ENCODE measurements around the gene ARHGEF28.

The ARHGEF28 gene

DNA sequence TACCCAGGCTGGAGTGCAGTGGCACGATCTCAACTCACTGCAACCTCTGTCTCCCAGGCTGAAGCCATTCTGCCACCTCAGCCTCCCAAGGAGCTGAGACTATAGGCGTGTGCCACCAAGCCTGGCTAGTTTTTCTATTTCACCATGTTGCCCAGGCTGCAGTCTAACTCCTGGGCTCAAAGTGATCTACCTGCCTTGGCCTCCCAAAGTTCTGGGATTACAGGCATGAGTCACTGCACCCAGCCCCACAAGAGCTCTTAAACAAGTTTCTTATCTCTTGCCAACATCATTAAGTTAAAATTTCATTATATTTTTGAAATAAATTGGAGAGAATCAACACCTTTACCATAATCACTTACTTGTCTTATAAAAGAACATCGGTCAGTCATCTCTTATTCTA lies 280.3 kb downstream of the ARHGEF28 start:
- DNase-seq (ENCODE audit: low read depth), result no peak
- no peak overlapping the region for H3K4me3 ChIP-seq (ENCODE audit: low read depth, low read length)
- TF ChIP-seq POLR2A (IDR thresholded peaks at IDR 0.05; ENCODE audit: extremely low read depth, insufficient read length), result no peak
- no peak for TF ChIP-seq MYC (IDR thresholded peaks at IDR 0.05; ENCODE audit: low read depth, low read length)

DNA sequence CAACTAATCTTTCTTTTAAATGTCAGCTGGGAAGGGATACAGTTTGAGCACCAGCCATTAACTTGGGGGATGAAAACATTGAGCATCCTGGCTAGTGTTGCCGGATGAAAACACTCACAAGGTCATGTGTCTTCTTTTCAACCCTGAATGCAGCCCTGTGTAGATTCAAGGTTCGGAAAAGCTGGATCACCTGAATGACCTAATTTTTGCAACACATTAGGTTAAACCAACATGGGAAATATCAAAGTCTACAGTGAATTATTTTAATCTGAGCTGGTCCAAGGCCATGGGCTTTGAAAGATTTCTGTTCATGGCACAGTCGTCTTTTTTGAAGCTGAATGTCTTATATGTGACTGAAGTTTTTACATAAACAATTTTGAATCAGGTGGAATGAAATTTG lies 281.2 kb downstream of the ARHGEF28 start:
- no peak overlapping the region for H3K4me3 ChIP-seq (ENCODE audit: low read depth, low read length)
- no peak for DNase-seq (ENCODE audit: low read depth)

DNA sequence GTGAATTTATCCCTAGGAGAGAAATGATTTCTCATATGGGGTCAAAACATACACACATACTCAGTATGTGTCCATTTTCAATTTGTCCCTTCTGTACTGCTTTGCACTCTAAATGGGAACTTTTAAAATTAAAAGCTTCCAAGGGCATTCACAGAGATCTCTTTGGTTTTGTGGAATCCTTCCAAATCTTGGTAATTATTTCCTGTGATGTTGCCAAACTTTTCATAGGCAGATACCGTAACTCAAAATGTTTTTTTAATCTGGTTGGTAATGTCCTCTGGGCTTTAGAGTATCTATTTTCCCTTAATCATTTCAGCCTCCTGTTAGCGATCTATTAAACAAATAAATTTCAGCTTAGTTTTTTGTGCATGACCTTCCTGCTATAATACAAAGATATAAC lies 282.4 kb downstream of the ARHGEF28 start:
- DNase-seq (ENCODE audit: low read depth), result no peak
- H3K4me3 ChIP-seq (ENCODE audit: low read depth, low read length), result no peak overlapping the region
- TF ChIP-seq POLR2A (IDR thresholded peaks at IDR 0.05; ENCODE audit: extremely low read depth, insufficient read length) (no peak), MAX (IDR thresholded peaks at IDR 0.05; ENCODE audit: low read depth, low read length) (no peak), MYC (IDR thresholded peaks at IDR 0.05; ENCODE audit: low read depth, low read length) (no peak)
- TF ChIP-seq, protein P1, sequence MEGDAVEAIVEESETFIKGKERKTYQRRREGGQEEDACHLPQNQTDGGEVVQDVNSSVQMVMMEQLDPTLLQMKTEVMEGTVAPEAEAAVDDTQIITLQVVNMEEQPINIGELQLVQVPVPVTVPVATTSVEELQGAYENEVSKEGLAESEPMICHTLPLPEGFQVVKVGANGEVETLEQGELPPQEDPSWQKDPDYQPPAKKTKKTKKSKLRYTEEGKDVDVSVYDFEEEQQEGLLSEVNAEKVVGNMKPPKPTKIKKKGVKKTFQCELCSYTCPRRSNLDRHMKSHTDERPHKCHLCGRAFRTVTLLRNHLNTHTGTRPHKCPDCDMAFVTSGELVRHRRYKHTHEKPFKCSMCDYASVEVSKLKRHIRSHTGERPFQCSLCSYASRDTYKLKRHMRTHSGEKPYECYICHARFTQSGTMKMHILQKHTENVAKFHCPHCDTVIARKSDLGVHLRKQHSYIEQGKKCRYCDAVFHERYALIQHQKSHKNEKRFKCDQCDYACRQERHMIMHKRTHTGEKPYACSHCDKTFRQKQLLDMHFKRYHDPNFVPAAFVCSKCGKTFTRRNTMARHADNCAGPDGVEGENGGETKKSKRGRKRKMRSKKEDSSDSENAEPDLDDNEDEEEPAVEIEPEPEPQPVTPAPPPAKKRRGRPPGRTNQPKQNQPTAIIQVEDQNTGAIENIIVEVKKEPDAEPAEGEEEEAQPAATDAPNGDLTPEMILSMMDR (IDR thresholded peaks at IDR 0.05; ENCODE audit: low read depth, low read length), result no peak

More for the DNA sequence above, 281.2 kb downstream of the ARHGEF28 start:
- no peak for TF ChIP-seq MYC (IDR thresholded peaks at IDR 0.05; ENCODE audit: low read depth, low read length)
- TF ChIP-seq, protein P1 (IDR thresholded peaks at IDR 0.05; ENCODE audit: low read depth, low read length), result no peak
- no peak for TF ChIP-seq POLR2A (IDR thresholded peaks at IDR 0.05; ENCODE audit: extremely low read depth, insufficient read length)
- TF ChIP-seq MAX (IDR thresholded peaks at IDR 0.05; ENCODE audit: low read depth, low read length), result no peak

GRCh38 chr5:73908846-73909245 lies 282.9 kb downstream of the ARHGEF28 start:
- H3K4me3 ChIP-seq (ENCODE audit: low read depth, low read length), result no peak overlapping the region
- DNase-seq (ENCODE audit: low read depth), result no peak
- TF ChIP-seq MAX (IDR thresholded peaks at IDR 0.05; ENCODE audit: low read depth, low read length) (no peak), POLR2A (IDR thresholded peaks at IDR 0.05; ENCODE audit: extremely low read depth, insufficient read length) (no peak), MYC (IDR thresholded peaks at IDR 0.05; ENCODE audit: low read depth, low read length) (no peak)
- TF ChIP-seq, protein P1 (IDR thresholded peaks at IDR 0.05; ENCODE audit: low read depth, low read length), result no peak

GRCh38 chr5:73909474-73909873 lies 283.5 kb downstream of the ARHGEF28 start:
- DNase-seq (ENCODE audit: low read depth), result no peak
- TF ChIP-seq MAX (IDR thresholded peaks at IDR 0.05; ENCODE audit: low read depth, low read length), result no peak
- no peak for TF ChIP-seq POLR2A (IDR thresholded peaks at IDR 0.05; ENCODE audit: extremely low read depth, insufficient read length)
- no peak for TF ChIP-seq MYC (IDR thresholded peaks at IDR 0.05; ENCODE audit: low read depth, low read length)
- TF ChIP-seq, protein P1 (IDR thresholded peaks at IDR 0.05; ENCODE audit: low read depth, low read length), result no peak
- H3K4me3 ChIP-seq (ENCODE audit: low read depth, low read length), result no peak overlapping the region

GRCh38 chr5:73911761-73912393 lies 285.9 kb downstream of the ARHGEF28 start:
- no peak overlapping the region for H3K4me3 ChIP-seq (ENCODE audit: low read depth, low read length)
- no peak for TF ChIP-seq MAX (IDR thresholded peaks at IDR 0.05; ENCODE audit: low read depth, low read length)
- TF ChIP-seq POLR2A (IDR thresholded peaks at IDR 0.05; ENCODE audit: extremely low read depth, insufficient read length), result no peak
- TF ChIP-seq MYC (IDR thresholded peaks at IDR 0.05; ENCODE audit: low read depth, low read length), result no peak
- TF ChIP-seq, protein P1 (IDR thresholded peaks at IDR 0.05; ENCODE audit: low read depth, low read length), result no peak
- no peak for DNase-seq (ENCODE audit: low read depth)

Data from NB4 (cell line).